Adrenal gland (tissue), 5 donors: Measurements from ENCODE around the gene ANKIB1.

Source experiments
- POLR2A ChIP-seq, 2 donors: fragments of 450-650 bp; IDR thresholded peaks; one replicate each; pipeline ENCODE4 v1.6.1; 2017; ENCODE audit warnings: antibody characterized with exemption in 2 of 2, mild to moderate bottlenecking in 2 of 2, moderate library complexity in 1 of 2
- TF ChIP-seq, protein P1 (sequence below), 6 experiments: fragments of 450-650 bp in 4 of 6; fragments of 200-600 bp in 2 of 6; sonication (generic) in 1 of 6; IDR thresholded peaks; 1 replicate in 5 of 6; 2 replicates in 1 of 6; pipeline versions ENCODE4 v1.5.1 to v1.8.0; 2016 to 2021; ENCODE audit warnings: antibody characterized with exemption in 6 of 6, mild to moderate bottlenecking in 2 of 6, moderate library complexity in 1 of 6
- donor health status: DM: no; HTN: no; CAD: no.

DNA sequence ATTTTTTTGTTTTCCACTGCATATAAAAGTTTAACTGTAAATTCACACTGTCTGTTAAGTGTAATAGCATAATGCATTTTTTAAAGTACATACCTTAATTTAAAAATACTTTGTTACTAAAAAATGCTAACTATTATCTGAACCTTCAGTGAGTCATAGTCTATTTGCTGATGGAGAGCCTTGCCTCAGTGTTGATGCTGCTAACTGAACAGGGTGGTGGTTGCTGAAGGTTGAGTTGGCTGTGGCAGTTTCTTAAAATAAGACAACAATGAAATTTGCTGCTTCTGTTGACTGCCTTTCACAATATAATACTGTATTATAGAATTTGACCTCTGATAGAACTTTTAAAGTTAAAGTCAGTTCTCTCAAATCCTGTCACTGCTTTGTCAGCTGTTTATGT is 129.2 kb downstream of the ANKIB1 start:
- TF ChIP-seq, protein P1, sequence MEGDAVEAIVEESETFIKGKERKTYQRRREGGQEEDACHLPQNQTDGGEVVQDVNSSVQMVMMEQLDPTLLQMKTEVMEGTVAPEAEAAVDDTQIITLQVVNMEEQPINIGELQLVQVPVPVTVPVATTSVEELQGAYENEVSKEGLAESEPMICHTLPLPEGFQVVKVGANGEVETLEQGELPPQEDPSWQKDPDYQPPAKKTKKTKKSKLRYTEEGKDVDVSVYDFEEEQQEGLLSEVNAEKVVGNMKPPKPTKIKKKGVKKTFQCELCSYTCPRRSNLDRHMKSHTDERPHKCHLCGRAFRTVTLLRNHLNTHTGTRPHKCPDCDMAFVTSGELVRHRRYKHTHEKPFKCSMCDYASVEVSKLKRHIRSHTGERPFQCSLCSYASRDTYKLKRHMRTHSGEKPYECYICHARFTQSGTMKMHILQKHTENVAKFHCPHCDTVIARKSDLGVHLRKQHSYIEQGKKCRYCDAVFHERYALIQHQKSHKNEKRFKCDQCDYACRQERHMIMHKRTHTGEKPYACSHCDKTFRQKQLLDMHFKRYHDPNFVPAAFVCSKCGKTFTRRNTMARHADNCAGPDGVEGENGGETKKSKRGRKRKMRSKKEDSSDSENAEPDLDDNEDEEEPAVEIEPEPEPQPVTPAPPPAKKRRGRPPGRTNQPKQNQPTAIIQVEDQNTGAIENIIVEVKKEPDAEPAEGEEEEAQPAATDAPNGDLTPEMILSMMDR (IDR thresholded peaks at IDR 0.05), result no peak
- TF ChIP-seq POLR2A (IDR thresholded peaks at IDR 0.05), result no peak
